SK-N-SH (cell line): ENCODE measurements around the gene SETDB2. TPM values are rescaled to one million over a fixed set of nuclear protein-coding genes. Genes with fewer than 3 reads are reported as not detected.

Source experiments
- CTCF ChIA-PET: fragments of 300-600, 350-600 bp; formaldehyde crosslinking; extraction: SDS; loops from one replicate; lab custom pipeline; 2021; lab: Yijun Ruan, JAX
- POLR2A ChIA-PET: fragments of 350-600 bp; sonication (Branson Sonifier 250); formaldehyde crosslinking; extraction: SDS; loops from one replicate; lab custom pipeline; 2020; ENCODE audit warnings: antibody characterized with exemption, inconsistent platforms; lab: Yijun Ruan, JAX
- DNase-seq: peaks from one replicate; pipeline ENCODE4 v3.0.0; 2012
- H2AFZ ChIP-seq: fragments of 200-600 bp; sonication (generic); 2 replicates; pipeline ENCODE4 v1.8.1; 2016; ENCODE audit warnings: antibody characterized with exemption, mild to moderate bottlenecking, low read depth
- H3F3A ChIP-seq: fragments of 200-600 bp; sonication (generic); replicated peaks from 2 replicates; pipeline ENCODE3; 2016; ENCODE audit warnings: antibody characterized with exemption, mild to moderate bottlenecking; ENCODE audit not compliant: insufficient read depth
- H3K27ac ChIP-seq, 2 experiments: fragments of 200-500 bp in 1 of 2; fragments of 200-600 bp in 1 of 2; sonication (Bioruptor generic) in 1 of 2; sonication (generic), shearing (Covaris generic) in 1 of 2; 2 replicates each; pipeline versions ENCODE4 v1.5.1 to v1.6.1; 2014 to 2016; ENCODE audit warnings: low read depth in 2 of 2, inconsistent platforms in 1 of 2, low read length in 1 of 2, mild to moderate bottlenecking in 1 of 2, mixed read lengths in 1 of 2
- H3K27me3 ChIP-seq: fragments of 200-600 bp; sonication (generic), shearing (Covaris generic); 2 replicates; pipeline ENCODE4 v1.6.1; 2016; ENCODE audit warnings: mixed run types; ENCODE audit not compliant: insufficient read depth
- H3K36me3 ChIP-seq, 2 experiments: fragments of 200-500 bp in 1 of 2; fragments of 200-600 bp in 1 of 2; sonication (Bioruptor generic) in 1 of 2; sonication (generic) in 1 of 2; replicated peaks in 1 of 2; 2 replicates each; pipeline versions ENCODE3 to v1.5.1; 2014 to 2016; ENCODE audit warnings: low read length in 1 of 2, mild to moderate bottlenecking in 1 of 2; ENCODE audit not compliant: insufficient read depth in 2 of 2, control insufficient read depth in 1 of 2
- H3K4me1 ChIP-seq, 2 experiments: fragments of 200-500 bp in 1 of 2; fragments of 200-600 bp in 1 of 2; sonication (Bioruptor generic) in 1 of 2; sonication (generic), shearing (Covaris generic) in 1 of 2; 2 replicates each; pipeline versions ENCODE4 v1.5.1 to v1.6.1; 2014 to 2016; ENCODE audit warnings: low read depth in 1 of 2, low read length in 1 of 2, mixed run types in 1 of 2; ENCODE audit not compliant: insufficient read depth in 2 of 2, control insufficient read depth in 1 of 2
- H3K4me2 ChIP-seq: fragments of 200-600 bp; sonication (generic), shearing (Covaris generic); 2 replicates; pipeline ENCODE4 v1.6.1; 2017; ENCODE audit warnings: mixed run types
- H3K4me3 ChIP-seq, 2 experiments: fragments of 200-500 bp in 1 of 2; fragments of 200-600 bp in 1 of 2; sonication (Bioruptor generic) in 1 of 2; sonication (generic), shearing (Covaris generic) in 1 of 2; 2 replicates each; pipeline versions ENCODE4 v1.5.1 to v1.8.1; 2014 to 2016; ENCODE audit warnings: low read depth in 2 of 2, inconsistent platforms in 1 of 2, low read length in 1 of 2, mild to moderate bottlenecking in 1 of 2, mixed read lengths in 1 of 2, moderate library complexity in 1 of 2
- H3K79me2 ChIP-seq: fragments of 200-600 bp; sonication (generic); 2 replicates; pipeline ENCODE4 v1.8.1; 2017; ENCODE audit warnings: mild to moderate bottlenecking; ENCODE audit not compliant: insufficient read depth
- H3K9ac ChIP-seq: fragments of 200-600 bp; sonication (generic); 2 replicates; pipeline ENCODE4 v1.6.1; 2017; ENCODE audit warnings: mixed run types
- H3K9me2 ChIP-seq: fragments of 200-600 bp; sonication (generic); 2 replicates; pipeline ENCODE4 v1.6.1; 2017; ENCODE audit warnings: mixed run types
- H3K9me3 ChIP-seq: fragments of 200-600 bp; sonication (generic); 2 replicates; pipeline ENCODE4 v1.6.1; 2017; ENCODE audit warnings: mixed run types, mild to moderate bottlenecking, moderate library complexity
- H4K20me1 ChIP-seq: fragments of 200-600 bp; sonication (generic); 2 replicates; pipeline ENCODE4 v1.6.1; 2017; ENCODE audit warnings: mild to moderate bottlenecking, mixed run types; ENCODE audit not compliant: insufficient read depth
- CTCF ChIP-seq: fragments of 200-600 bp; sonication (generic); IDR thresholded peaks from 2 replicates; pipeline ENCODE4 v1.6.1; 2017; ENCODE audit warnings: antibody characterized with exemption, mild to moderate bottlenecking, moderate library complexity
- EP300 ChIP-seq, 2 experiments: IDR thresholded peaks; 2 replicates each; pipeline versions ENCODE4 v1.4.0 to v1.6.1; 2012; ENCODE audit warnings: borderline replicate concordance in 1 of 2, low read depth in 1 of 2, low read length in 1 of 2
- EZH2phosphoT487 ChIP-seq: fragments of 200-600 bp; sonication (generic); IDR thresholded peaks from 2 replicates; pipeline ENCODE4 v1.6.1; 2017; ENCODE audit warnings: low read depth, mixed run types, mild to moderate bottlenecking, antibody characterized with exemption, moderate library complexity, borderline replicate concordance
- FOXM1 ChIP-seq: IDR thresholded peaks from 2 replicates; pipeline ENCODE4 v1.4.0; 2012; ENCODE audit warnings: low read depth, mild to moderate bottlenecking
- GABPA ChIP-seq: IDR thresholded peaks from 2 replicates; pipeline ENCODE4 v1.4.0; 2012; ENCODE audit warnings: low read depth, mild to moderate bottlenecking
- IRF3 ChIP-seq: fragments of 150-350 bp; IDR thresholded peaks from 2 replicates; pipeline ENCODE4 v1.6.1; 2016; ENCODE audit warnings: mild to moderate bottlenecking, low read depth, low read length
- JUND ChIP-seq: IDR thresholded peaks from 2 replicates; pipeline ENCODE4 v1.4.0; 2012
- MAX ChIP-seq: IDR thresholded peaks from 2 replicates; pipeline ENCODE4 v1.4.0; 2012; ENCODE audit warnings: low read depth
- MXI1 ChIP-seq: IDR thresholded peaks from 2 replicates; pipeline ENCODE4 v1.6.1; 2012; ENCODE audit warnings: mild to moderate bottlenecking, low read depth, low read length, improper control_type of control experiment
- POLR2AphosphoS5 ChIP-seq: IDR thresholded peaks from 2 replicates; pipeline ENCODE4 v1.6.1; 2012; ENCODE audit warnings: low read depth, low read length
- RCOR1 ChIP-seq: fragments of 150-350 bp; IDR thresholded peaks from 2 replicates; pipeline ENCODE4 v1.6.1; 2017; ENCODE audit warnings: antibody characterized with exemption, low read length
- RXRA ChIP-seq: IDR thresholded peaks from 2 replicates; pipeline ENCODE4 v1.4.0; 2012; ENCODE audit warnings: low read depth, mild to moderate bottlenecking, borderline replicate concordance
- SIN3A ChIP-seq: IDR thresholded peaks from 2 replicates; pipeline ENCODE4 v1.6.1; 2012; ENCODE audit warnings: low read depth, mild to moderate bottlenecking, low read length, moderate library complexity, borderline replicate concordance
- TAF1 ChIP-seq: IDR thresholded peaks from 2 replicates; pipeline ENCODE4 v1.6.1; 2012; ENCODE audit warnings: low read depth, mild to moderate bottlenecking, low read length, moderate library complexity, borderline replicate concordance
- TCF12 ChIP-seq: IDR thresholded peaks from 2 replicates; pipeline ENCODE4 v1.4.0; 2012
- USF1 ChIP-seq: IDR thresholded peaks from 2 replicates; pipeline ENCODE4 v1.4.0; 2012; ENCODE audit warnings: low read depth, borderline replicate concordance
- USF2 ChIP-seq: fragments of 150-350 bp; IDR thresholded peaks from 2 replicates; pipeline ENCODE4 v1.6.1; 2017; ENCODE audit warnings: antibody characterized with exemption, low read length, low read depth, borderline replicate concordance
- ZBTB33 ChIP-seq: IDR thresholded peaks from 2 replicates; pipeline ENCODE4 v1.4.0; 2012; ENCODE audit warnings: low read depth, borderline replicate concordance
- WGBS: methylation state at CpG from one replicate; pipeline ENCODE4 v1.1.6; 2017; ENCODE audit warnings: low lambda C conversion rate; 5-methylcytosine and 5-hydroxymethylcytosine counted together
- polyA plus RNA-seq, 3 experiments: library from polyadenylated mRNA; depleted of rRNA; stranded (reverse); fragments of >200 nt; gene quantifications; 2 replicates each; pipeline ENCODE4 v1.2.3, GENCODE V29; 2012

The SETDB2 gene
- polyA plus RNA-seq, 1 of the 3 experiments (the other 2 are of a cell fraction): 1.9 TPM

- TF ChIP-seq IRF3: no peak
- no peak for TF ChIP-seq ZBTB33
- TF ChIP-seq TCF12: no peak
- TF ChIP-seq EZH2phosphoT487: no peak
- TF ChIP-seq CTCF: no peak
These were observed 96.5 kb downstream of the SETDB2 start (continued) for GRCh38 chr13:49540552-49540951.

- no peaks in the 10 kb centered on the region; a peak in 1 of 4 replicates for H3K4me1 ChIP-seq
- no peak overlapping the region for H2AFZ ChIP-seq
- no peak overlapping the region for H3K27ac ChIP-seq
- H3K4me2 ChIP-seq: no peak overlapping the region
- WGBS: 93% methylated on average over 3 of the region's 3 CpGs
- no peaks in the 10 kb centered on the region for H3K9me3 ChIP-seq
- CTCF ChIA-PET: no interaction called here
- TF ChIP-seq TAF1: no peak
- TF ChIP-seq FOXM1: no peak
- no peak for TF ChIP-seq GABPA
- TF ChIP-seq EP300 (IDR thresholded peaks at IDR 0.05; ENCODE audit: borderline replicate concordance in 1 of 2, low read depth in 1 of 2, low read length in 1 of 2): no peak
- TF ChIP-seq USF2: no peak
- TF ChIP-seq SIN3A: no peak
- no peak for TF ChIP-seq RCOR1
- no peak for TF ChIP-seq JUND
- TF ChIP-seq MAX: no peak
- TF ChIP-seq MXI1: no peak
- TF ChIP-seq POLR2AphosphoS5: no peak
- TF ChIP-seq RXRA: no peak
- TF ChIP-seq USF1: no peak
- TF ChIP-seq, all 33 proteins: peak for 0
- POLR2A ChIA-PET: no interaction called here
- no peak overlapping the region for H3K9ac ChIP-seq
- no peaks in the 10 kb centered on the region for H3K79me2 ChIP-seq
- no peaks in the 10 kb centered on the region for H4K20me1 ChIP-seq
- H3K36me3 ChIP-seq: peaks cover 39 to 53% of the 10 kb centered on the region in 2 experiments
- H3F3A ChIP-seq: no peaks in the 10 kb centered on the region
- H3K9me2 ChIP-seq: no peaks in the 10 kb centered on the region
- no peaks in the 10 kb centered on the region for H3K27me3 ChIP-seq
- DNase-seq: no peak
- no peak overlapping the region for H3K4me3 ChIP-seq
These were observed 99.6 kb downstream of the SETDB2 start for GRCh38 chr13:49543656-49544055.
